Spinal cord (tissue), 10 donors: ENCODE data around the gene CCDC185. TPM values are rescaled to one million over a fixed set of nuclear protein-coding genes. Genes with fewer than 3 reads are reported as not detected.

Experiments used
- DNase-seq, 6 donors: peaks; one replicate each; pipeline versions ENCODE4 v3.0.0 to v3.0.0-alpha.2; 2013 to 2015; ENCODE audit warnings: low spot score in 6 of 6, low read depth in 4 of 6
- H3K27ac ChIP-seq: one replicate; pipeline ENCODE4 v1.5.1; 2013; ENCODE audit warnings: low read depth, low read length, control low read depth
- H3K27me3 ChIP-seq: one replicate; pipeline ENCODE4 v1.6.1; 2013; ENCODE audit warnings: low read length; ENCODE audit not compliant: control insufficient read depth, insufficient read depth
- H3K36me3 ChIP-seq: one replicate; pipeline ENCODE4 v1.6.1; 2013; ENCODE audit warnings: low read length; ENCODE audit not compliant: control insufficient read depth, insufficient read depth
- H3K4me1 ChIP-seq: one replicate; pipeline ENCODE4 v1.6.1; 2013; ENCODE audit warnings: low read length; ENCODE audit not compliant: control insufficient read depth, insufficient read depth
- H3K4me3 ChIP-seq: one replicate; pipeline ENCODE4 v1.5.1; 2013; ENCODE audit warnings: low read depth, low read length, control low read depth
- H3K9me3 ChIP-seq: one replicate; pipeline ENCODE4 v1.6.1; 2013; ENCODE audit warnings: low read length; ENCODE audit not compliant: control insufficient read depth, insufficient read depth
- WGBS: methylation state at CpG from one replicate; pipeline ENCODE4 v1.1.5; 2013; ENCODE audit warnings: missing lambda C conversion rate; ENCODE audit not compliant: insufficient coverage; 5-methylcytosine and 5-hydroxymethylcytosine counted together
- polyA plus RNA-seq, 2 donors: library from polyadenylated mRNA; unstranded; fragments of 120-200 nt; gene quantifications; one replicate each; pipeline ENCODE4 v1.2.1, GENCODE V29; 2013; ENCODE audit not compliant: insufficient read length in 2 of 2
- total RNA-seq, 2 donors: library from RNA; depleted of rRNA in 1 of 2; stranded (reverse); fragments of 120-200 nt in 1 of 2; fragments of >200 nt in 1 of 2; gene quantifications; one replicate each; pipeline versions ENCODE4 v1.2.3 to v1.2.4, GENCODE V29; 2013 to 2014
- donor health status: healthy.

Gene CCDC185
- total and polyA plus RNA-seq, 4 donors, result 0.10 to 0.29 (median 0.16) TPM; not detected in 1

GRCh38 chr1:223411309-223411708 is 18.1 kb downstream of the CCDC185 start:
- WGBS, result 84% methylated on average over 2 of the region's 2 CpGs
- H3K9me3 ChIP-seq, result peaks cover 1% of the 10 kb centered on the region
- DNase-seq, result no peak
- H3K4me3 ChIP-seq, result no peak overlapping the region
- H3K4me1 ChIP-seq, result no peaks in the 10 kb centered on the region
- no peaks in the 10 kb centered on the region for H3K36me3 ChIP-seq
- no peaks in the 10 kb centered on the region for H3K27me3 ChIP-seq
- H3K27ac ChIP-seq, result no peak overlapping the region

- Histone ChIP-seq H3K4me3 (no peak overlapping the region), H3K27ac (no peak overlapping the region), H3K27me3 (no peaks in the 10 kb centered on the region), H3K4me1 (no peaks in the 10 kb centered on the region), H3K36me3 (no peaks in the 10 kb centered on the region), H3K9me3 (peaks cover 1% of the 10 kb centered on the region)
- no peak for DNase-seq
Measured at GRCh38 chr1:223411710-223412109, 18.5 kb downstream of the CCDC185 start.

- H3K36me3 ChIP-seq, result no peaks in the 10 kb centered on the region
- peaks cover 1% of the 10 kb centered on the region for H3K9me3 ChIP-seq
- no CpG with 5 or more reads among the region's 2 CpGs for WGBS
- DNase-seq, result no peak
- H3K4me3 ChIP-seq, result no peak overlapping the region
- H3K27ac ChIP-seq, result no peak overlapping the region
- no peaks in the 10 kb centered on the region for H3K27me3 ChIP-seq
- no peaks in the 10 kb centered on the region for H3K4me1 ChIP-seq
Measured at GRCh38 chr1:223413216-223413615, 20.0 kb downstream of the CCDC185 start.

- Histone ChIP-seq H3K36me3 (no peaks in the 10 kb centered on the region), H3K27me3 (no peaks in the 10 kb centered on the region), H3K4me1 (no peaks in the 10 kb centered on the region), H3K4me3 (no peak overlapping the region), H3K9me3 (peaks cover 1% of the 10 kb centered on the region), H3K27ac (no peak overlapping the region)
- WGBS, result no CpG with 5 or more reads among the region's 2 CpGs
- no peak for DNase-seq
Measured at GRCh38 chr1:223417444-223417843, 24.2 kb downstream of the CCDC185 start.

GRCh38 chr1:223417903-223418663 is 24.9 kb downstream of the CCDC185 start:
- Histone ChIP-seq H3K36me3 (no peaks in the 10 kb centered on the region), H3K4me1 (no peaks in the 10 kb centered on the region), H3K4me3 (no peak overlapping the region), H3K27me3 (no peaks in the 10 kb centered on the region), H3K27ac (no peak overlapping the region), H3K9me3 (no peaks in the 10 kb centered on the region)
- no peak for DNase-seq
- 64% methylated on average over 5 of the region's 7 CpGs for WGBS

- Histone ChIP-seq H3K9me3 (no peaks in the 10 kb centered on the region), H3K4me1 (no peaks in the 10 kb centered on the region), H3K36me3 (no peaks in the 10 kb centered on the region), H3K27ac (no peak overlapping the region), H3K4me3 (no peak overlapping the region), H3K27me3 (no peaks in the 10 kb centered on the region)
- WGBS, result 98% methylated on average over 6 of the region's 8 CpGs
- DNase-seq, result no peak
Measured at GRCh38 chr1:223419115-223419514, 25.9 kb downstream of the CCDC185 start.

- no peak overlapping the region for H3K4me3 ChIP-seq
- DNase-seq, result no peak
- no peaks in the 10 kb centered on the region for H3K27me3 ChIP-seq
- no peaks in the 10 kb centered on the region for H3K36me3 ChIP-seq
- no peaks in the 10 kb centered on the region for H3K9me3 ChIP-seq
- H3K4me1 ChIP-seq, result no peaks in the 10 kb centered on the region
- H3K27ac ChIP-seq, result no peak overlapping the region
- 89% methylated on average over 8 of the region's 10 CpGs for WGBS
Measured at GRCh38 chr1:223419561-223419960, 26.3 kb downstream of the CCDC185 start.

- H3K4me1 ChIP-seq, result no peaks in the 10 kb centered on the region
- H3K36me3 ChIP-seq, result no peaks in the 10 kb centered on the region
- no peaks in the 10 kb centered on the region for H3K9me3 ChIP-seq
- peak in 2 of 6 donors; percentile 8 to 67 for DNase-seq
- WGBS, result no CpG with 5 or more reads among the region's 1 CpG
- H3K27ac ChIP-seq, result no peak overlapping the region
- H3K27me3 ChIP-seq, result no peaks in the 10 kb centered on the region
- H3K4me3 ChIP-seq, result no peak overlapping the region
Measured at GRCh38 chr1:223421025-223421424, 27.8 kb downstream of the CCDC185 start.

GRCh38 chr1:223421676-223422075 is 28.5 kb downstream of the CCDC185 start:
- 100% methylated on average over 1 of the region's 2 CpGs for WGBS
- Histone ChIP-seq H3K4me1 (no peaks in the 10 kb centered on the region), H3K36me3 (no peaks in the 10 kb centered on the region), H3K27ac (no peak overlapping the region), H3K9me3 (no peaks in the 10 kb centered on the region), H3K4me3 (no peak overlapping the region), H3K27me3 (no peaks in the 10 kb centered on the region)
- no peak for DNase-seq

GRCh38 chr1:223422911-223423310 is 29.7 kb downstream of the CCDC185 start:
- Histone ChIP-seq H3K4me3 (no peak overlapping the region), H3K27ac (no peak overlapping the region), H3K36me3 (no peaks in the 10 kb centered on the region), H3K9me3 (no peaks in the 10 kb centered on the region), H3K4me1 (no peaks in the 10 kb centered on the region), H3K27me3 (no peaks in the 10 kb centered on the region)
- no CpG with 5 or more reads among the region's 1 CpG for WGBS
- DNase-seq, result no peak
